GM19463 (cell line): ENCODE results near the gene ALAS1.
A peak's percentile ranks its signal among the peaks of the same experiment; 100 is the strongest.
"Not testable (repeated sequence)": the region's sequence is repeated elsewhere in the genome, so short reads cannot be mapped to it uniquely, and the experiment has no call there.

Experiments
- ATAC-seq: cut with Tn5 transposase; IDR thresholded peaks from one replicate; pipeline ENCODE4 v1.9.1; 2021; ENCODE audit warnings: mild to moderate bottlenecking, moderate library complexity; ENCODE audit not compliant: unreplicated experiment

Gene ALAS1

DNA sequence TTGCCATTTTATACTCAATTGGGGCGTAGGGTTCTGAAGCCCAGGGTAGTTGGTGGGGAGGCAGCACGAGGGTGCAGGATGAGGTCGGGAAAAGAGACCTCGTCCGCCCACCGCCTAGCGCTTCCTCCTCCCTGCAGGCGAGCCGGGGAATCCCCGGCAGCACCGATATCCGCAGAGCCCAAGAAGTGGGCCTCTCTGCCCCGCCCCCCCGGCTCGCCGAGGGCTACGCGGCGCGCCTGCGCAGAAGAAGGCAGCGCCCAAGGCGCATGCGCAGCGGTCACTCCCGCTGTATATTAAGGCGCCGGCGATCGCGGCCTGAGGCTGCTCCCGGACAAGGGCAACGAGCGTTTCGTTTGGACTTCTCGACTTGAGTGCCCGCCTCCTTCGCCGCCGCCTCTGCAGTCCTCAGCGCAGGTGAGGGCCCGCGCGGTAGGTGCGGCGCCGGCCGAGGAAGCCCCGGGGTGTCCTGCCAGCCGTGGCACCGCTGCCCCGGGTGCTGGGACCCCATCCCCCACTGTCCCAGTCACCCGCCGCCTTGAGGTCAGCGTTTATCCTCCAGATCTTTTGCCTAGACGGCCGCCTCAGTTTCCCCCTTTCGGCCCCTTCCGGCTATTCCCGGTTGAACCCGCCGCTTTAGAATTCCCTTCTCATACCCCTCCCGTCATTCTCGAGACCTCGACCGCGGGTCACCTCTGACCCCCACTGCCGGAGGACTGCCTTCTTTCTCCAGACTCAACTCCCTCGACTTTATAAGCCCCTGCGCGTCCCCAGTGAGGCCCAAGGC, at the start of gene ALAS1:
TSS of gene ALAS1 (plus strand) at position 319 of the 784 bp plus-strand sequence. CDS start 1,082 bp downstream, outside the sequence.
- peak; percentile 88 for ATAC-seq

DNA sequence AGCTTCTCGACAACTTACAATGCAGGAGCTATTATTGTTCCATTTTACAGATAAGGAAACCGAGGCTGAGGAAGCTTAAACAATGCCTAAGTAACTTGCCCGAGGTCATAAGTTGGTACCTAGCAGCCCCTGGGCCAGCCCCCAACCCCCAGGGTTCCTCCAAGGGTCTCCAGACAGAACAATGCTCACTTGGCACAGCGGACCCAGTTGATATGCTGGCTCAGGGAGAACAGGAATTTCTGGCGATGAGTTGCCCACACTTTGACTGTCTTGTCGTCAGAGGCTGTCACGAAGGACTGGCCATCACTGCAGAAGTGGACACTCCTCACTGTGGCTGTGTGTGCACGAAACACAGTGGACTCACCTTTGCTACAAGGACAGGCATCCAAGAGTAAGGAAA, 48.9 kb upstream of the ALAS1 start:
- ATAC-seq, result no peak

DNA sequence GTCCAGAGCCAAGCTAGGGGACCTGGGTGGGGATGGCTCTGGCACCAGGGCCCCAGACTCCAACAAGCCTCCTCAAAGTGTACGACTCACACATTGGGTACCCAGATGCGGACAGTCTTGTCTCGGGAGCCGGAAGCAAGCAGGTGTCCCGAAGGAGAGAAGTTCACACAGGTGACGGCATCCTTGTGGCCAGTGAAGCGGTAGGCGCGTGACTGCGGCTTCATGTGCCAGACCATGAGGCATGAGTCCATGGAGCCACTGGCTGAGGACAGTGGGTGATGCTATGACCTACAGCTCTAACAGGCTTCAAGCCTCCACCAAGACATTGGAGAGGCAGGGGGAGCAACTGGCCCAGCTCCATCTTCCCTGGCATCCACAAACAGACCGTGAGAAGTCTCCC, 48.2 kb upstream of the ALAS1 start:
- ATAC-seq, result no peak

DNA sequence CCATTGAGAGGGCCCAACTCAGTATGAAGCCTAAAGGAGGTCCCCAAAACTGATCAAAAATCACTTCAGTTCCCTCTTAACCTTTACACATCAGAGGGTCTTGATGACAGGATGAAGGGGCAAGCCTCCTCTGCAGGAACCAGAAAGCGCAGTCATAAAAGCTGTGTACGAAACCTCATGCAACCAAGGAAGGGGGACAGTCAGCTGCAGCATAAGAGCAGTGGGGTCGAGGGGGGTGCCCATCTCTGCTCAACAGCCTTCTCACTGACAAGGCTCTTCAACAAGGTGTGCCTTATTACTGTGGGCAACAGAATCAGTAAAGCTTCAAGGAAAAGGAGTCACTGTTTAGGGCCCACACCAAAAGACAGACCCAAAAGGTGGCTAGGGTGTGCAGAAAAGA, 47.6 kb upstream of the ALAS1 start:
- no peak for ATAC-seq

DNA sequence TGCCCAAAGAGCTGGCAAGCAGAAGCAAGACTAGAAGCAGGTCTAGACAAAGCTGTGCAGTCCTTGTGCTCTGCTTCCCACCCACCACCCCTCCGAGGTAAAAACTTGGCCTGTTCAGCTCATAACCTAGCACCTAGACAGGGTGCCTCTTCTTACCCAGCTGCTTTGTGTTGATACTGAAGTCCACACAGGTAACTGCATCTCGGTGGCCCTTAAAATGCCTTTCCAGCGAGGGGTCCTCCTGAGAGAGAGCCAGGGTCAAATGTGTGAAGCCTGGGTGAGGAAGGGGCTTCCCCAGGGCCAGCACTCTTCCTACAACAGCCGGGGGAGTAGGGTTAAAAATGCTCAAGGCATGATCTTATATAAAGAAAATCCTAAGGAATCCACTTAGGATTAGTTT, 47.1 kb upstream of the ALAS1 start:
- ATAC-seq, result no peak

DNA sequence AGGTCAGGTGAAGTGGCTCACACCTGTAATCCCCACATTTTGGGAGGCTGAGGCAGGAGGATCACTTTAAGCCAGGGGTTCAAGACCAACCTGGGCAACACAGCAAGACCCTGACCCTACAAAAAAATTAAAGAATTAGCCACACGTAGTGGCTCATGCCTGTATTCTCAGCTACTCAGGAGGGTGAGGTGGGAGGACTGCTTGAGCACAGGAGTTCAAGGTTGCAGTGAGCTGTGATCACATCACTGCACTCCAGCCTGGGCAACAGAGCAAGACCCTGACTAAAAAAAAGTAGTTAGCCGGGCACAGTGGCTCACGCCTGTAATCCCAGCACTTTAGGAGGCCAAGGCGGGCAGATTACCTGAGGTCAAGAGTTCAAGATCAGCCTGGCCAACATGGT, 46.0 kb upstream of the ALAS1 start:
- not testable (repeated sequence) for ATAC-seq

DNA sequence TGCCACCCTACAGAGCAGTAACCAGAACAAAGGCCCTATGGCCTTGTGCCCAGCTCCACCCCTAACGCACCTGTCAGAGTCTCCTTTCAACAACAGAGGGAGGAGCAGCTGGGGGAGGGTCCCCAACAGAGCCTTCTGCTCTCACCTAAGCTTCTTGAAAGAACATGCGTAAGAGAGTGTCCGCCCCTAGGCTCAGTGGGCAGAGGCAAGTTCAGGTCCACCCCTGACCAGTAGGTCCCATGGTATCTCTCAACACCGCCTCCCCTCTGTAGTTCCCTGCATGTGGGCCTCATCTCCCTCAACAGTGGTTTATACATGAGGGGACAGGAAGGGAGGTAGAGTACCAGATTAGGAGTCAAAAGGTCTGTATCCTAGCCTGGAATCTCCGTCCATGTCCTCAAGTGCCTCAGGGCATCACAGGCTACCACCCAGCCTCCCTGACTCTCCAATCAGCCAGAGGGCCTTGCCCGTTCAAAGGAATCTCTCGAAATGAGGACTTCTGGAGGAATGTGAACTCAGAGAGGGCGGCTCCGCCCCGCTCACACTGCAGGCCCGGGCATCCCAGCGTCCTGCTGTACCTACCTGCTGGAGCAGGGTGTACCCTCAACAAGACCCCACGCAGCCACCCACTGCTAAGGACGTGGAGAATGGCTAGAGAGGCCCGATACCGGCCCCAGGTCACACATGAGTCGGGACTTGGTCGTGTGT, 44.4 kb upstream of the ALAS1 start:
- no peak for ATAC-seq

DNA sequence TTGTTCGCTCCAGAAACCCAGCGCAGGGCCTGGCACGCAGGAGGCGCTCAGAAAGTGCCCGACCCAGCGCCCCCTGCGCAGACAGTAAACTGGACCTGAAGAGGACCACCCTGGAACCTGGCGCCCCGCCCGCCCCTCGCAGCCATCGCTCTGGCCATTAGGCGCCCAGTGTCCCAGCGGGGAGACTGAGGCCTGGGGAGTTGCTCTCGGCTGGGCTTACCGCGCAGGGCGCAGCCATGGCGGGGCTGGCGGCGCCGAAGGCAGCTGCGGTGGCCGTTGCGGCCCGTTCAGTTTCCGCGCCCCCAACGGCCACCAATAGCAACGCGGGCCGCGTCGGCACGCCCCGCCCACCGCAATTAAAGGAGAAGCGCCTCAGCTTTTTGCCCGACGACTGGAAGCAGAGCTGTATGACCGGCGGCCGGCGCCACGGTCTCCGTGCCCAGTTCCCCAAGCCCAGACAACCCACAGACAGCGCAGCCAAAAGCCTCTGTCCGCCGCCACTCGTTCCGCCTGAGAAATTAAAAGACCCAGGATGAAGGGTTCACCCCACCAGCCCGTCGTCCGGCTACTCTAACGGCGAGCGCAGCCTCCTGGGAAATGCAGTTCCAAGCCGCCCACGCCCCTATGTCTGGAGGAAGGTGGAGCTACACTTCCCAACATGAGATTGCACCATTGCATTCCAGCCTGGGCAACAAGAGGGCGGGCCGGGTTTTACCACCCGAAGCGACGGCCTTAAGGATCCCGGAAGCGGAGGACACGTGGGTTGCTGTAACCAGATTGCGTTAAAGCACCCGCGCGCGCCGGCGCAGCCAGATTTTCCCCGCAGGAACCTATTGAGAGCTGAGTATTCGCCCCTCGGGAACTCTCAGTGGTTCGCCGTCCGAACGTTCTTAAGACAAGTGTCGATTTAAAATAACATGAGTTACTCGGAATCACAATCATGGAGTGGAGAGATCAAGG, 43.5 kb upstream of the ALAS1 start, which contains the start of gene POC1A:
TSS of gene POC1A (minus strand) at position 289 of the 960 bp plus-strand sequence. CDS start at position 238, 51 bp downstream.
- peak; percentile 87 for ATAC-seq

DNA sequence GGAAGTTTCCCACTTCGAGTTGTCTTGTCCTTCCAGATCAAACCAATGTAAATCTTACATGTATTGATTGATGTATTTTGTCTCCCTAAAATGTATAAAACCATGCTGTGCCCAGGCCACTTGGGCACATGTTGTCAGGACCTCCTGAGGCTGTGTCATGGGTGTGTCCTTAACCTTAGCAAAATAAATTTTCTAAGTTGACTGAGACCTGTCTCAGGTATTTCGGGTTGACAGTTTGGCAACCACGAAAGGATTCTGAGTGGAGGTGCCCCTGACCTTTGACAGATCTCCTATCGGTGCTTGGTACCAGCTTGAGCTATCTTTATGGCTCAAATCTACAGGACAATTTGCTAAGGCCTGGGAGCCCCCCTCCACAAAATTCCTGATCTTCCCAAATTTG, 42.0 kb upstream of the ALAS1 start:
- ATAC-seq, result no peak

DNA sequence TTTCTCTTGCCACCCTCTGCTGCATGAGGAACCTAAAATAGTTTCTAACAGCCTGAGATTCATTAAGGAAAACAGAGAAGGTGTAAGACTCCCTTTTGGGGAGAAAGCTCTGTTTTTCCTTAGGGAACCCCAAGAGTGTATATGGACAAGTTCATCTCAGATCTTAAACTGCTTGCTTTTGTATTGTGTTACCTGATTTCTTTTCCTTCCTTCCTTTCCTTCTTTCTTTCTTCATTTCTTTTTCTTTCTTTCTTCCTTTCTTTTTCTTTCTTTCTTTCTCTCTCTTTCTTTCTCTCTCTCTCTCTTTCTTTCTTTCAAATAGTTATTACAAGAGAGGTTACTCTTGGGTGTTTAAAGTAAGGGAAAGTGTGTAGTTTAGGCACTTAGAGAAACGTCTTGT, 38.5 kb upstream of the ALAS1 start:
- ATAC-seq, result no peak

DNA sequence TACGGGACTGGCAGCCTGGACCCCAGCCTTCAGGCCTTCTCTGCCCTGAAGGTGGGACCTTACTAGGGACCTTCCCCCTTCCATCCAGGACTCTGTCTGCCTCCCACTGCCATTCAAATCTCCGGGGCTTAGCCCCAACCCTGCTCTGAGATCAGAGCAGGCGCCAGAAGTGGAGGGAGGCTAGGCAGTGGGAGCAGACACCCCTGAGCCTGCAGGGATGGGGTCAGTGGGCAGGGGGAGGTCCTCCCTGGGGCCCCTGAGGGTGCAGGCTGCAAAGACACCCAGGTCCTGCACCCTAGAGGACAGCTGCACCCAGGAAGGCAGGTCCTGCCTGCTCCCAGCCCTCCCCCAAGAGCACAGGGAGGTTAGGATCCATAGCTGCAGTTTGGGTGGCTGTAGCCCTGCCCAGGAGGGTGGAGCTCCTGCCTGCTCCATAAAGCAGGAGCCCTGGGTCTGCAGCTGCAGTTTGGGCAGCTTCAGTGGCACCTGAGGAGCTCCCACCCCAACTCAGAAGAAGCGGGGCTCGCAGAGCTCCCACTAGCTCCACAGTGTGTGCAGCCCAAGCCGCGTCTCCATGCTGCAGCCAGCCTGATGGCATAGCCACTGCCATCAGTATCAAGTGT, 35.6 kb upstream of the ALAS1 start:
- ATAC-seq, result no peak

DNA sequence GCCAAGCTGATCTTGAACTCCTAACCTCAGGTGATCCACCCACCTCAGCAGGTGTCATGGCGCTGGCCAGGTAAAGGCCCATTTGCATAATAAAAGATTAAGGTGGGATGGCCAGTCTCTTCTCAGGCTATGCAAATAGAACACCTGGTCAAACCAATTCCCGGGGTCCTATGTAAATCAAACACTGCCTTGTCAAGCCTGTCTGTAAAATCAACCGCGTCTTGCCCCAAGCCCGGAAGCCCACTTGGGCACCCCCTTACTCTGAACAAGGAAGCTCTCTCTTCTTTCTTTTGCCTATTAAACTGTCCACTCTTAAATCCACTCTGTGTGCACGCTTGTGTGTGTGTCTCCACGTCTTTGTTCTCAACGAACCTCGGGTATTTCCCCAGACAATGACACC, 30.7 kb upstream of the ALAS1 start:
- no peak for ATAC-seq

DNA sequence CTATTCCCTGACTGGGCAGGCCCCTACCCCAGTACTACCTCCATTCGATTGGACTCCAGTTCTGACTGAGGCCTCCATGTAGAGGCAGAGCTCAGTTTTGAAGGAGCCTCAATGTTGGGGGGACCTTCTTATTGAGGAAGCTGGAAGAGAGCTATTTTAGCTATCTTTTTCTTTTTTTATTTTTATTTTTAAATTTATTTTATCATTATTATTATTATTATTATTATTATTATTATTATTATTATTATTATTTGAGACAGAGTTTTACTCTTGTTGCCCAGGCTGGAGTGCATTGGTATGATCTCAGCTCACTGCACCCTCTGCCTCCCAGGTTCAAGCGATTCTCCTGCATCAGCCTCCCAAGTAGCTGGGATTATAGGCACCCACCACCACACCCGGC, 27.7 kb upstream of the ALAS1 start:
- not testable (repeated sequence) for ATAC-seq

DNA sequence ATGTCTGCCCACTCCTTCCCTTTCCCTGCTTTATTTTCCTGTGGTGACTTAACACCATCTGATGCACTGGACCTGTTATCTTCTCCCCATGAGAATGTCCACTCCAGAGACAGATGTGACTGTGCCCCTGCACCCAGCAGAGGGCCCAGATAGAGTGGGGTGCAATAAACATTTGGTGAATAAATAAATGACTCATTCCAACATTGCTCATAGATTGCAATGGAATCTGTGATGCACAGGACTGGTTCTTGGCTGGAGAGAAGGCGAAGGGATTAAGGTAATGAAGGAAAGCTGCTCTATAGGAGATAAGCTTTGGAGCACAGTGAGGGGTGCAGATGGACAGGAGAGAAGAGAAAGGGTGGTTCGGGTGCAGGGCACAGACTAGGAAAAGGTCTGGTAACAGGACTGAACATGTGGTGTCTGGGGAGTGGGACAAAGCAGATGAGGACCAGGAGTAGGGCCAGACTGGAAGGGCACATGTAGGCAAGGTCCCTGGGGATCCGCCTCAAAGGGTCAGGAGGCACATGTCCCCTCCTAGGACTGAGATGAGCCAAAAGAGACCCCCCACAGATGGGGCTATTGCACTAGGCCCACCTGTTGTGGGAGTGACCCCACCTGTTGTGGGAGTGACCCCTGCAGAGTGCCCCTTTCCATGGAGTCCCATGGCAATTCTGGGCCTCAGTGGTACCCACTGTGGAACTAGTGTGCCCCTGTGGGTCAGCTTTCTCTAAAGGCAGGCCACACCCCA, 26.3 kb upstream of the ALAS1 start:
- no peak for ATAC-seq

DNA sequence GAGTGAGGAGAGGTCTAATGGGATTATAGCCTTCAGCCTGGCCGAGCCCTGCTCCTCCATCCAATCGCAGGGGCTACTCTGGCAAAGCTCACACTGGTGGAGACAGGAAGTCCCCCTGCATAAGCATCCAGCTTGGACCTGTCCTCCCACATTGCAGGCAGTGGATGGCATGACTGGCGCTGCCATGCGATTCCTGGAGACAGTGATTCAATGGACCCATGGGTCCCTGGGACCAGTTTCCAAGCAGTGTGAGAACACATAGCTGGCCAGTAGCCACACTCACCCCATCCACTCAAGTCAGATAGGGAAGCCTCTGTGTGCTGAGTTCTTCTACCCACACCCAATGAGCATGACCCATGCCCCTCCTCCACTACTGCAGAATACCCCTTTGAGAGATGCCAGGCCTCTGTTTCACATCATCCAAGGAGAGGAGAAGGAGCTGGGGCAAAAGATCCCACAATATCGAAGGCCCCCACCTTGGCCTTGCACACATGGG, 25.6 kb upstream of the ALAS1 start:
- no peak for ATAC-seq

DNA sequence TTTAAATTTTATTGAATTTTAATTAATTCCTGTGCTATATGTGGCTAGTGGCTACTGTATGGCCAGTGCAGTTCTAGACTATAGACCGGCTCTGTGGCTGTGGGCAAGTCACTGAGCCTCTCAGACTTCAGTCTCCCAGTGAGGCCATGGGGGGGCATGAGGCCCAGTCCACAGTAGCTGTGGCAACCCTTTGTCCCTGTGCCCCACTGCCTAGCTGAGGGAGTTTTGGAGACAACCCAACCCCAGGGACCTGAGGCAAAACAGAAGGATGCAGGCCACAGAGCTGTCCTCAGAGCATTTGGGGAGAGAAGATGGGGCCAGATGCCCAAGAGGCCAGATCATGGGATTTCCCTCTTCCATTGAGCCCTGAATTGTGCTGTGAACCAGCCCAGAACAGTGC, 24.9 kb upstream of the ALAS1 start:
- ATAC-seq, result no peak

DNA sequence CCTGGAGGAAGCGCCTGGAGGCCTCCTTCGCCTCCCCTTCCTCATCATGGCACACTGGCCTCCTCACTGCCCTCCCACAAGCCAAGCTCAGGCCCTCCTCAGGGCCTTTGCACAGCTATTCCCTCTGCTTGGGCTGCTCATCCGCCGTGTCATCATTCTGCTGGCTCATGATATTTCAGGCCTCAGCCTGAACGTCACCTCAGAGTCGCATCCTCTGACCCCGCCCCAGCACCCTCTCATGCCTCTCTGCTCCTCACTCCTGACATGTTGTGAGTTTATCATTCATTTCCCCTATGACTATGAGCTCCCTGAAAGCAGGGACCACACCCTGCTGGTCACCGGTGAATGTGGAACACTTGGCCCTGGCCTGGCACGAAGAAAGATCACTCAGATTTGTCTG, 23.1 kb upstream of the ALAS1 start:
- ATAC-seq, result no peak

DNA sequence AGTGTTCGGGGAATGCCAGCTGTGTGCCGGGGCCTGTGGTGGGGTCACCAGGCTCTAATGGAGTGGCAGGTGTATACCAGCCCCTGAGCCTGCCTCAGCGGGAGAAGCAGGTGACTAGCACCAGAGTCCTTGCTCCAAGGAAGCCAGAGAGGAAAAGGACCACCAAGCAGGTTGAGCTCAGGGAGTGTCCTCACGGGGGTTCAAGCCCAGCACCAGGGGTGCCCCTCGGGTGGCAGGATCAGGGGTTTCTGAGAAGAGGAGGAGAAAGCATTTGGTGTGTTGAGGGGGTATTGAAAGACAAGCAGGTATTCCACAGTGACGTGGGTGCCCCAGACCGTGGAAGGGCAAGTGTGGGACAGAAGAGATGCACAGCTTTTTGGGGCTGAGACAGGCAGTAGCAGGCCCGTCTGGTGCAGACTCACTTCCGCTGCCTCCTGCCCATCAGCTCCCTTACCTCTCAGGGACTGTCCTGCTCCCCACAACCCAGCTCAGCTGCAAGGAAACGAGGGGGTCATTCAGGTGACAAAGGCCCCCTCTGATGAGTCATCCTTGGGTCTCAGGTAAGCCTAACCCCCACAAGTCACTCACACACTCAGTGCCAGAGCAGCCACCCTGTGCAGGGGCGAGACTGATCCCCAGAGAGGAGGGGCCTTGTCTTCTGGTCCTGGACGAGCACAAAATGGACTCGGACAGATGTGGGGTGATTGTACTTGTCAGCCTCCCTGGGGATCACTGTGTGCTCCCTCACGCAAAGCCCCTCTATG, 22.4 kb upstream of the ALAS1 start:
- ATAC-seq, result no peak

DNA sequence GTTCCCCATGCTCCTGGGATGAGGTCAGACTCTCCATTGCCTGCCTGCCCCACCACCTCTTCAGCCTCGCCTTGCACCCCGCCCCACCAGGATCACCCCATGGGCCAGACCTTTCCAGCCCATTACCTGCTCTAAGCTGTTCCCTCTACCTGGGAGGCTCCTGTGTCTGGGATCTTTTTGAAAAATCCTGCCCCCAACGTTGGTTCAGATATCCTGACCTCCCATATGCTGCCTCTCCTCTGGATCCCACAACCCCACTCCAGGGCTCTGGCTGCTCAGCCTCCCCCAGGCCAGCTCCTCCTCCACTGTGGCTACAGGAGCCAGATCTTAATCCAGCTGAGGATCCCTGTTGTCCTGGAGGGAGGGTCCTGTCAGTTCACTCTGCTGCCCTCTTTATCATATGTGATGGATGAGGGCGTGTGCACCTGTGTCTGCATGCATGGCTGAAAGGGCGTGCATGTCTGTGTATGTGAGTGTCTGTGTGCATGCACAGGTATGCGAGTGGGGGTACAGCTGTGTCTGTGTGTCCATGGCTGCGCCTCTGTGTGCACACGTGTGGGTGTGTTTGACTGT, 21.7 kb upstream of the ALAS1 start:
- ATAC-seq, result no peak
